K562 (cell line): ENCODE results near the gene SPTY2D1. TPM values are rescaled to one million over a fixed set of nuclear protein-coding genes. Genes with fewer than 3 reads are reported as not detected.

Experiments
- CREBBP ChIP-seq: IDR thresholded peaks from one replicate; pipeline ENCODE4 v1.6.1; 2012; ENCODE audit warnings: low read depth, mild to moderate bottlenecking, control low read depth, inconsistent platforms, low read length
- KLF6 ChIP-seq: fragments of 250-450 bp; sonication (Bioruptor Pico); IDR thresholded peaks from 2 replicates; pipeline ENCODE4 v1.4.0; 2020; ENCODE audit warnings: mild to moderate bottlenecking, moderate library complexity, borderline replicate concordance
- MIER1 ChIP-seq: fragments of 450-650 bp; IDR thresholded peaks from 2 replicates; pipeline ENCODE4 v1.6.1; 2016; ENCODE audit warnings: antibody characterized with exemption, mild to moderate bottlenecking, low read depth
- NFE2 ChIP-seq: IDR thresholded peaks from 2 replicates; pipeline ENCODE4 v1.6.1; 2014; ENCODE audit warnings: antibody characterized with exemption, low read depth
- NFRKB ChIP-seq: fragments of 450-650 bp; IDR thresholded peaks from 2 replicates; pipeline ENCODE4 v1.6.1; 2016; ENCODE audit warnings: low read depth
- PHTF2 ChIP-seq: fragments of 250-450 bp; sonication (Bioruptor Pico); IDR thresholded peaks from 2 replicates; pipeline ENCODE4 v1.5.0; 2021; ENCODE audit warnings: mild to moderate bottlenecking
- POLR3G ChIP-seq: IDR thresholded peaks from 2 replicates; pipeline ENCODE4 v1.6.1; 2011; ENCODE audit not compliant: insufficient read length, insufficient replicate concordance; ENCODE audit errors: extremely low read depth
- SMAD4 ChIP-seq: fragments of 250-450 bp; sonication (Bioruptor Pico); conservative IDR thresholded peaks from 2 replicates; pipeline ENCODE4 v1.8.0; 2021; ENCODE audit warnings: inconsistent platforms, mild to moderate bottlenecking, moderate library complexity
- SMC3 ChIP-seq: conservative IDR thresholded peaks from 2 replicates; pipeline ENCODE4 v1.6.1; 2011; ENCODE audit warnings: low read depth, low read length, improper control_type of control experiment; ENCODE audit not compliant: insufficient read depth
- TAF15 ChIP-seq: fragments of 200-400 bp; formaldehyde crosslinking; IDR thresholded peaks from 2 replicates; pipeline ENCODE4 v1.6.1; 2017; ENCODE audit warnings: mild to moderate bottlenecking, low read depth, low read length, moderate library complexity
- ZFX ChIP-seq: sonication (generic); formaldehyde crosslinking; IDR thresholded peaks from 2 replicates; pipeline ENCODE4 v1.8.0; 2022; ENCODE audit warnings: mild to moderate bottlenecking, missing genetic modification reagents, moderate library complexity
- ZKSCAN8 ChIP-seq: fragments of 200-800 bp; sonication (Bioruptor generic); IDR thresholded peaks from 2 replicates; pipeline ENCODE4 v1.6.1; 2016; ENCODE audit warnings: missing genetic modification characterization, missing compliant biosample characterization
- ZNF133 ChIP-seq: fragments of 250-450 bp; sonication (Bioruptor Pico); IDR thresholded peaks from 2 replicates; pipeline ENCODE4 v1.4.0; 2020; ENCODE audit warnings: mild to moderate bottlenecking
- ZNF324 ChIP-seq: fragments of 250-450 bp; sonication (Bioruptor Pico); IDR thresholded peaks from 2 replicates; pipeline ENCODE4 v1.4.0; 2020; ENCODE audit warnings: mild to moderate bottlenecking
- ZNF431 ChIP-seq: sonication (generic); formaldehyde crosslinking; IDR thresholded peaks from 2 replicates; pipeline ENCODE4 v1.8.0; 2022; ENCODE audit warnings: mild to moderate bottlenecking, missing genetic modification reagents
- ZNF764 ChIP-seq: fragments of 250-450 bp; sonication (Bioruptor Pico); IDR thresholded peaks from 2 replicates; pipeline ENCODE4 v1.4.0; 2020; ENCODE audit warnings: low read depth, mild to moderate bottlenecking, moderate library complexity
- ZNF77 ChIP-seq: fragments of 250-450 bp; sonication (Bioruptor Pico); IDR thresholded peaks from 2 replicates; pipeline ENCODE4 v1.5.0; 2020
- polyA plus RNA-seq, 8 experiments: library from polyadenylated mRNA; depleted of rRNA in 4 of 8; stranded (reverse) in 5 of 8; unstranded in 3 of 8; fragments of >200 nt; fragmentation: Nextera tagmentation in 2 of 8; fragmentation: Illumina TruSeq in 1 of 8; extraction: Ambion mirVana in 2 of 8; extraction: Trizol in 1 of 8; gene quantifications; 2 replicates each; pipeline versions ENCODE4 v1.2.1 to v1.2.3, GENCODE V29; 2011 to 2014; ENCODE audit warnings: inconsistent platforms in 1 of 8, missing spikeins in 1 of 8
- total RNA-seq, 7 experiments: library from RNA; depleted of rRNA in 6 of 7; stranded (reverse); fragments of >200 nt in 6 of 7; fragmentation: Illumina TruSeq in 2 of 7; extraction: Trizol in 2 of 7; gene quantifications; 2 replicates each; pipeline versions ENCODE4 v1.2.1 to v1.2.3, GENCODE V29; 2011 to 2021; ENCODE audit warnings: low replicate concordance in 1 of 7
- TF ChIP-seq, protein P1 (sequence below), 2 experiments: fragments of 450-650 bp; IDR thresholded peaks; 2 replicates each; pipeline ENCODE4 v1.6.1; 2018; ENCODE audit warnings: mild to moderate bottlenecking in 2 of 2, low read depth in 1 of 2; ENCODE audit not compliant: partially characterized antibody in 2 of 2
- TF ChIP-seq, protein P2 (sequence below), 2 experiments: fragments of 450-650 bp; IDR thresholded peaks; 2 replicates each; pipeline ENCODE4 v1.6.1; 2016

The SPTY2D1 gene
- total and polyA plus RNA-seq, 9 of the 15 experiments (the other 6 are each of a cell fraction or from before 2014, with no cell fraction given): 3.2 to 32.1 (median 12.9) TPM

DNA sequence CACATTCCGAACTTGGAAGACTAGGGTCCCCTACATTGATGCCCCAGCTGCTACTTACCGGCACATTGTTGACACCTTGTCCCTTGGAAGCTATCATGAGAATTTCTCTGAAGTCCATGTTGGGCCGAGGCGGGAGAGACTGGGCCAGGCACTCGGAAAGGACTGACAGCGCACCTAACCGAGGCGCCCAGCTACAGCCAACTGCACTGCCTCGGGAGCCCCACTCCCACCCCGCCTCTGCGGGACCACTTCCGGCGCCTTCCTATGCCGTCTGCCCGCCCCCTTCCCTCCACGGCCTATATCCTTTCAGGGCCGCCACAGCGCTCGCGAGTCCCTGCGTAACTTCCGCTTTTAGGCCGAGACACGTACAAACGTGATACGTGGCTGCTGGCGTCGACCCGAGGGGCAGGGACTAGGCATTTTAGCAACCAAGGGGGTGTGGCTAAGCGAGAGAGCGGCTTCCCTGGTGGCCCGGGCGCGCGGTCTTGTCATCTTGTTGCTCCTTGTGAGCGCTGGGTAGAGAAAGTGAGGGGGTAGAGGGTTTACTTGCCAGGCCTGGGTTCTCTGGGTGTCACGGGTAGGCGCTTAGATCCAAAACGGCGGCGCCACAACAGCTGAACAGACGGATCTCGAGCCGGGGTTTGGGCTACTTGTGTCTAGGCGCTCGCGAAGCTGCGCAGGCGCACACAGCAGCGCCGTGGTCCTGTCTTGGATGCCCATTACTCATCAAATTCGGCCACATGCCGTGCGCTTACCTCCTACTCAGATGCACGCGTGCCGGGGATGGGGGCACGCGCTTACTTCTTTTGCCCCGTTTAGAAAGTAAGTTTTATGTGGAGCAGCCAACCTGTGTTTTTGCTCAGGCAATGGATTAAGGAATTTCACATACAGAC is at the start of gene SPTY2D1 (continued):
- TF ChIP-seq, protein P1, sequence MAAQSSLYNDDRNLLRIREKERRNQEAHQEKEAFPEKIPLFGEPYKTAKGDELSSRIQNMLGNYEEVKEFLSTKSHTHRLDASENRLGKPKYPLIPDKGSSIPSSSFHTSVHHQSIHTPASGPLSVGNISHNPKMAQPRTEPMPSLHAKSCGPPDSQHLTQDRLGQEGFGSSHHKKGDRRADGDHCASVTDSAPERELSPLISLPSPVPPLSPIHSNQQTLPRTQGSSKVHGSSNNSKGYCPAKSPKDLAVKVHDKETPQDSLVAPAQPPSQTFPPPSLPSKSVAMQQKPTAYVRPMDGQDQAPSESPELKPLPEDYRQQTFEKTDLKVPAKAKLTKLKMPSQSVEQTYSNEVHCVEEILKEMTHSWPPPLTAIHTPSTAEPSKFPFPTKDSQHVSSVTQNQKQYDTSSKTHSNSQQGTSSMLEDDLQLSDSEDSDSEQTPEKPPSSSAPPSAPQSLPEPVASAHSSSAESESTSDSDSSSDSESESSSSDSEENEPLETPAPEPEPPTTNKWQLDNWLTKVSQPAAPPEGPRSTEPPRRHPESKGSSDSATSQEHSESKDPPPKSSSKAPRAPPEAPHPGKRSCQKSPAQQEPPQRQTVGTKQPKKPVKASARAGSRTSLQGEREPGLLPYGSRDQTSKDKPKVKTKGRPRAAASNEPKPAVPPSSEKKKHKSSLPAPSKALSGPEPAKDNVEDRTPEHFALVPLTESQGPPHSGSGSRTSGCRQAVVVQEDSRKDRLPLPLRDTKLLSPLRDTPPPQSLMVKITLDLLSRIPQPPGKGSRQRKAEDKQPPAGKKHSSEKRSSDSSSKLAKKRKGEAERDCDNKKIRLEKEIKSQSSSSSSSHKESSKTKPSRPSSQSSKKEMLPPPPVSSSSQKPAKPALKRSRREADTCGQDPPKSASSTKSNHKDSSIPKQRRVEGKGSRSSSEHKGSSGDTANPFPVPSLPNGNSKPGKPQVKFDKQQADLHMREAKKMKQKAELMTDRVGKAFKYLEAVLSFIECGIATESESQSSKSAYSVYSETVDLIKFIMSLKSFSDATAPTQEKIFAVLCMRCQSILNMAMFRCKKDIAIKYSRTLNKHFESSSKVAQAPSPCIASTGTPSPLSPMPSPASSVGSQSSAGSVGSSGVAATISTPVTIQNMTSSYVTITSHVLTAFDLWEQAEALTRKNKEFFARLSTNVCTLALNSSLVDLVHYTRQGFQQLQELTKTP (IDR thresholded peaks at IDR 0.05; ENCODE audit: low read depth in 1 of 2, partially characterized antibody in 2 of 2): no peak
- no peak for TF ChIP-seq PHTF2 (CRISPR knock-in tag)
- TF ChIP-seq ZNF431 (CRISPR knock-in tag): peak; percentile 68; the same call in 1 of the 2 replicates
- 0 out of 2 replicates have a peak, but pooled peaks have one; percentile 20 for TF ChIP-seq ZNF324
- TF ChIP-seq KLF6 (CRISPR knock-in tag): no peak
- TF ChIP-seq, protein P2, sequence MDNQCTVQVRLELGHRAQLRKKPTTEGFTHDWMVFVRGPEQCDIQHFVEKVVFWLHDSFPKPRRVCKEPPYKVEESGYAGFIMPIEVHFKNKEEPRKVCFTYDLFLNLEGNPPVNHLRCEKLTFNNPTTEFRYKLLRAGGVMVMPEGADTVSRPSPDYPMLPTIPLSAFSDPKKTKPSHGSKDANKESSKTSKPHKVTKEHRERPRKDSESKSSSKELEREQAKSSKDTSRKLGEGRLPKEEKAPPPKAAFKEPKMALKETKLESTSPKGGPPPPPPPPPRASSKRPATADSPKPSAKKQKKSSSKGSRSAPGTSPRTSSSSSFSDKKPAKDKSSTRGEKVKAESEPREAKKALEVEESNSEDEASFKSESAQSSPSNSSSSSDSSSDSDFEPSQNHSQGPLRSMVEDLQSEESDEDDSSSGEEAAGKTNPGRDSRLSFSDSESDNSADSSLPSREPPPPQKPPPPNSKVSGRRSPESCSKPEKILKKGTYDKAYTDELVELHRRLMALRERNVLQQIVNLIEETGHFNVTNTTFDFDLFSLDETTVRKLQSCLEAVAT (IDR thresholded peaks at IDR 0.05): peak in 1 of 2 experiments; percentile 51; a peak in 1 of 4 replicates
- no peak for TF ChIP-seq ZKSCAN8 (CRISPR knock-in tag)
- peak; percentile 87 for TF ChIP-seq NFE2
- TF ChIP-seq ZNF77: no peak
- TF ChIP-seq CREBBP: no peak
- TF ChIP-seq ZNF764: no peak
- no peak for TF ChIP-seq MIER1
- no peak for TF ChIP-seq SMC3
- peak; percentile 78 for TF ChIP-seq ZFX
- TF ChIP-seq ZNF133 (CRISPR knock-in tag): no peak
- no peak for TF ChIP-seq POLR3G
- no peak for TF ChIP-seq TAF15
- 0 out of 2 replicates have a peak, but pooled peaks have one; percentile 42 for TF ChIP-seq NFRKB
- peak; percentile 55 for TF ChIP-seq SMAD4 (CRISPR knock-in tag)
